H1 (cell line): Measurements from ENCODE around the gene PRXL2A. TPM values are rescaled to one million over a fixed set of nuclear protein-coding genes. Genes with fewer than 3 reads are reported as not detected.

Experiments
- ASH2L ChIP-seq: fragments of 200-600, 300-600 bp; sonication (generic); IDR thresholded peaks from one replicate; pipeline ENCODE4 v1.7.1; 2017; ENCODE audit warnings: low read length
- CBX5 ChIP-seq: fragments of 300-800, 300-1000 bp; sonication (generic); IDR thresholded peaks from 2 replicates; pipeline ENCODE4 v1.7.1; 2016; ENCODE audit warnings: antibody characterized with exemption, low read length, low read depth
- polyA plus RNA-seq, 7 experiments: library from polyadenylated mRNA; depleted of rRNA in 3 of 7; stranded (reverse) in 5 of 7; unstranded in 2 of 7; fragments of >200 nt in 5 of 7; fragments of 200-250 nt in 2 of 7; gene quantifications; 1 replicate in 5 of 7; 2 replicates in 1 of 7; 4 replicates in 1 of 7; pipeline versions ENCODE4 v1.2.1 to v1.2.3, GENCODE V29; 2011 to 2013; ENCODE audit warnings: missing spikeins in 2 of 7, mixed read lengths in 2 of 7
- total RNA-seq: library from RNA; stranded (reverse); fragmentation: NEBNext Ultra II Directional; extraction: Animal tissue kit (Norgen Biotek cat#: 25700); gene quantifications from 2 replicates; pipeline ENCODE4 v1.2.1, GENCODE V29; 2021

PRXL2A gene
- total and polyA plus RNA-seq, 2 of the 8 experiments (the other 6 are each of a cell fraction or from before 2014, with no cell fraction given) = 13.4 to 58.3 TPM

- TF ChIP-seq ASH2L = no peak
- no peak for TF ChIP-seq CBX5
These were observed 58.5 kb downstream of the PRXL2A start (continued) for GRCh38 chr10:80466724-80467326.
